SK-N-SH (cell line): Measurements from ENCODE around the gene CNGA3. TPM values are rescaled to one million over a fixed set of nuclear protein-coding genes. Genes with fewer than 3 reads are reported as not detected.

Source experiments
- CTCF ChIA-PET: fragments of 300-600, 350-600 bp; formaldehyde crosslinking; extraction: SDS; loops from one replicate; lab custom pipeline; 2021; lab: Yijun Ruan, JAX
- POLR2A ChIA-PET: fragments of 350-600 bp; sonication (Branson Sonifier 250); formaldehyde crosslinking; extraction: SDS; loops from one replicate; lab custom pipeline; 2020; ENCODE audit warnings: antibody characterized with exemption, inconsistent platforms; lab: Yijun Ruan, JAX
- DNase-seq: peaks from one replicate; pipeline ENCODE4 v3.0.0; 2012
- H2AFZ ChIP-seq: fragments of 200-600 bp; sonication (generic); 2 replicates; pipeline ENCODE4 v1.8.1; 2016; ENCODE audit warnings: antibody characterized with exemption, mild to moderate bottlenecking, low read depth
- H3F3A ChIP-seq: fragments of 200-600 bp; sonication (generic); replicated peaks from 2 replicates; pipeline ENCODE3; 2016; ENCODE audit warnings: antibody characterized with exemption, mild to moderate bottlenecking; ENCODE audit not compliant: insufficient read depth
- H3K27ac ChIP-seq, 2 experiments: fragments of 200-500 bp in 1 of 2; fragments of 200-600 bp in 1 of 2; sonication (Bioruptor generic) in 1 of 2; sonication (generic), shearing (Covaris generic) in 1 of 2; 2 replicates each; pipeline versions ENCODE4 v1.5.1 to v1.6.1; 2014 to 2016; ENCODE audit warnings: low read depth in 2 of 2, inconsistent platforms in 1 of 2, low read length in 1 of 2, mild to moderate bottlenecking in 1 of 2, mixed read lengths in 1 of 2
- H3K27me3 ChIP-seq: fragments of 200-600 bp; sonication (generic), shearing (Covaris generic); 2 replicates; pipeline ENCODE4 v1.6.1; 2016; ENCODE audit warnings: mixed run types; ENCODE audit not compliant: insufficient read depth
- H3K36me3 ChIP-seq, 2 experiments: fragments of 200-500 bp in 1 of 2; fragments of 200-600 bp in 1 of 2; sonication (Bioruptor generic) in 1 of 2; sonication (generic) in 1 of 2; replicated peaks in 1 of 2; 2 replicates each; pipeline versions ENCODE3 to v1.5.1; 2014 to 2016; ENCODE audit warnings: low read length in 1 of 2, mild to moderate bottlenecking in 1 of 2; ENCODE audit not compliant: insufficient read depth in 2 of 2, control insufficient read depth in 1 of 2
- H3K4me1 ChIP-seq, 2 experiments: fragments of 200-500 bp in 1 of 2; fragments of 200-600 bp in 1 of 2; sonication (Bioruptor generic) in 1 of 2; sonication (generic), shearing (Covaris generic) in 1 of 2; 2 replicates each; pipeline versions ENCODE4 v1.5.1 to v1.6.1; 2014 to 2016; ENCODE audit warnings: low read depth in 1 of 2, low read length in 1 of 2, mixed run types in 1 of 2; ENCODE audit not compliant: insufficient read depth in 2 of 2, control insufficient read depth in 1 of 2
- H3K4me2 ChIP-seq: fragments of 200-600 bp; sonication (generic), shearing (Covaris generic); 2 replicates; pipeline ENCODE4 v1.6.1; 2017; ENCODE audit warnings: mixed run types
- H3K4me3 ChIP-seq, 2 experiments: fragments of 200-500 bp in 1 of 2; fragments of 200-600 bp in 1 of 2; sonication (Bioruptor generic) in 1 of 2; sonication (generic), shearing (Covaris generic) in 1 of 2; 2 replicates each; pipeline versions ENCODE4 v1.5.1 to v1.8.1; 2014 to 2016; ENCODE audit warnings: low read depth in 2 of 2, inconsistent platforms in 1 of 2, low read length in 1 of 2, mild to moderate bottlenecking in 1 of 2, mixed read lengths in 1 of 2, moderate library complexity in 1 of 2
- H3K79me2 ChIP-seq: fragments of 200-600 bp; sonication (generic); 2 replicates; pipeline ENCODE4 v1.8.1; 2017; ENCODE audit warnings: mild to moderate bottlenecking; ENCODE audit not compliant: insufficient read depth
- H3K9ac ChIP-seq: fragments of 200-600 bp; sonication (generic); 2 replicates; pipeline ENCODE4 v1.6.1; 2017; ENCODE audit warnings: mixed run types
- H3K9me2 ChIP-seq: fragments of 200-600 bp; sonication (generic); 2 replicates; pipeline ENCODE4 v1.6.1; 2017; ENCODE audit warnings: mixed run types
- H3K9me3 ChIP-seq: fragments of 200-600 bp; sonication (generic); 2 replicates; pipeline ENCODE4 v1.6.1; 2017; ENCODE audit warnings: mixed run types, mild to moderate bottlenecking, moderate library complexity
- H4K20me1 ChIP-seq: fragments of 200-600 bp; sonication (generic); 2 replicates; pipeline ENCODE4 v1.6.1; 2017; ENCODE audit warnings: mild to moderate bottlenecking, mixed run types; ENCODE audit not compliant: insufficient read depth
- EP300 ChIP-seq, 2 experiments: IDR thresholded peaks; 2 replicates each; pipeline versions ENCODE4 v1.4.0 to v1.6.1; 2012; ENCODE audit warnings: borderline replicate concordance in 1 of 2, low read depth in 1 of 2, low read length in 1 of 2
- EZH2phosphoT487 ChIP-seq: fragments of 200-600 bp; sonication (generic); IDR thresholded peaks from 2 replicates; pipeline ENCODE4 v1.6.1; 2017; ENCODE audit warnings: low read depth, mixed run types, mild to moderate bottlenecking, antibody characterized with exemption, moderate library complexity, borderline replicate concordance
- FOSL2 ChIP-seq: IDR thresholded peaks from 2 replicates; pipeline ENCODE4 v1.4.0; 2012; ENCODE audit warnings: low read depth, mild to moderate bottlenecking, moderate library complexity, borderline replicate concordance
- GABPA ChIP-seq: IDR thresholded peaks from 2 replicates; pipeline ENCODE4 v1.4.0; 2012; ENCODE audit warnings: low read depth, mild to moderate bottlenecking
- MAX ChIP-seq: IDR thresholded peaks from 2 replicates; pipeline ENCODE4 v1.4.0; 2012; ENCODE audit warnings: low read depth
- NFIC ChIP-seq: IDR thresholded peaks from 2 replicates; pipeline ENCODE4 v1.4.0; 2012; ENCODE audit warnings: borderline replicate concordance
- POLR2AphosphoS5 ChIP-seq: IDR thresholded peaks from 2 replicates; pipeline ENCODE4 v1.6.1; 2012; ENCODE audit warnings: low read depth, low read length
- TAF1 ChIP-seq: IDR thresholded peaks from 2 replicates; pipeline ENCODE4 v1.6.1; 2012; ENCODE audit warnings: low read depth, mild to moderate bottlenecking, low read length, moderate library complexity, borderline replicate concordance
- USF2 ChIP-seq: fragments of 150-350 bp; IDR thresholded peaks from 2 replicates; pipeline ENCODE4 v1.6.1; 2017; ENCODE audit warnings: antibody characterized with exemption, low read length, low read depth, borderline replicate concordance
- YY1 ChIP-seq: IDR thresholded peaks from 2 replicates; pipeline ENCODE4 v1.4.0; 2012; ENCODE audit warnings: low read depth, mild to moderate bottlenecking
- WGBS: methylation state at CpG from one replicate; pipeline ENCODE4 v1.1.6; 2017; ENCODE audit warnings: low lambda C conversion rate; 5-methylcytosine and 5-hydroxymethylcytosine counted together
- polyA plus RNA-seq, 3 experiments: library from polyadenylated mRNA; depleted of rRNA; stranded (reverse); fragments of >200 nt; gene quantifications; 2 replicates each; pipeline ENCODE4 v1.2.3, GENCODE V29; 2012
- TF ChIP-seq, protein P1 (sequence below): IDR thresholded peaks from 2 replicates; pipeline ENCODE4 v1.4.0; 2012; ENCODE audit warnings: low read depth, borderline replicate concordance
- TF ChIP-seq, protein P2 (sequence below): IDR thresholded peaks from 2 replicates; pipeline ENCODE4 v1.4.0; 2012; ENCODE audit warnings: low read depth, borderline replicate concordance

Gene CNGA3
- polyA plus RNA-seq, 1 of the 3 experiments (the other 2 are of a cell fraction) = not detected

DNA sequence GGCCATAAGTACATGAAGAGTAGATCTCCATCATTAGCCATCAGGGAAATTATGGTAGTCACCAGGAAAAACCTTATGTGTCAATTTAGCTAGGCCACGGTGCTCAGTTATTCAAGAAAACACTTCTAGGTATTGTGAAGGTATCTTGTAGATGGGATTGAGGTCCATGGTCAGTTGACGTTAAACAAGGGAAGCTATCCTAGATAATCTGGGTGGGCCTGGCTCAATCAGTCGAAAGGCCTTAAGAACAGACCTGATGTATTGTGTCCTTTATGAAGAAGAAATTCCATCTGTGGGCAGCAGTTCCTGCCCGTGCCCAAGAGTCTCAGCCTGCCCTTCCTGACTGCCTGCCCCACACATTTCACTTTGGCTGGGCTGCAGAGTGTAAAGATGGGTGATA is 16.7 kb upstream of the CNGA3 start:
- POLR2A ChIA-PET = no interaction called here
- H3F3A ChIP-seq = peaks cover 10% of the 10 kb centered on the region

DNA sequence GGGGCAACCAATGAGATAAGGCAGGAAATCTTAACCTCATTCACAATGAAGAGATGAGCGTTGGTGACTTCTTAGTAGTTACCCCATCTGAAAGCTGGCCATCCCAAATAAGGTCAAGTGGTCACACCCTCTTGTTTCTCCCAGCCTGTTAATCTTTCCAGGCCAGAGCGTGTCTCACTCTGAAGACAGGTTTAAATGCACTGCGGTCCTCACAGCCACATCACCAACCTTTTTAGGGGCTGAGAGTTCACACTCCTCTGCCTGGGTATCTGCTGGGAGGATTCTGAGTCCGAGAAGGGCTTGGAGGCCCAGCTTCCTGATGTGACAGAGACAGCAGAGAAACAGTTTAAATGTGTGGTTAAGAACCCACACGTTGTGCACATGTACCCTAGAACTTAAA is 13.3 kb upstream of the CNGA3 start:
- 92% methylated on average over 5 of the region's 5 CpGs for WGBS

More for the DNA sequence above, 16.7 kb upstream of the CNGA3 start:
- TF ChIP-seq USF2 = no peak
- no peak for TF ChIP-seq GABPA
- TF ChIP-seq EZH2phosphoT487 = no peak
- no peak overlapping the region for H2AFZ ChIP-seq
- H3K4me3 ChIP-seq = no peak overlapping the region
- H3K79me2 ChIP-seq = no peaks in the 10 kb centered on the region
- no peaks in the 10 kb centered on the region for H3K27me3 ChIP-seq
- WGBS = 69% methylated on average over 4 of the region's 4 CpGs
- H3K27ac ChIP-seq = no peak overlapping the region
- CTCF ChIA-PET = interaction anchor here (0.9 kb wide), 1 partner anchor 632 kb away, joined by 3 read pairs; no protein-coding TSS in a partner anchor
- H3K9me3 ChIP-seq = no peaks in the 10 kb centered on the region
- H3K4me1 ChIP-seq = peaks cover 7 to 8% of the 10 kb centered on the region in 2 experiments; a peak in 3 of 4 replicates
- no peak overlapping the region for H3K9ac ChIP-seq
- no peak for DNase-seq
- H3K4me2 ChIP-seq = no peak overlapping the region
- peaks cover 0 to 6% of the 10 kb centered on the region in 2 experiments for H3K36me3 ChIP-seq
- no peaks in the 10 kb centered on the region for H3K9me2 ChIP-seq
- no peaks in the 10 kb centered on the region for H4K20me1 ChIP-seq

More for the DNA sequence above, 13.3 kb upstream of the CNGA3 start:
- Histone ChIP-seq H3K79me2 (no peaks in the 10 kb centered on the region), H3K9me3 (0 out of 2 replicates have a peak, but pooled peaks cover 1% of the 10 kb centered on the region), H3K27me3 (no peaks in the 10 kb centered on the region), H3K9ac (no peak overlapping the region), H3K27ac (peak overlapping the region in 1 of 2 experiments; percentile 92; a peak in 1 of 4 replicates)
- POLR2A ChIA-PET = no interaction called here
- TF ChIP-seq NFIC (no peak), FOSL2 (no peak), EP300 (IDR thresholded peaks at IDR 0.05; ENCODE audit: borderline replicate concordance in 1 of 2, low read depth in 1 of 2, low read length in 1 of 2) (no peak), YY1 (no peak), POLR2AphosphoS5 (no peak), MAX (no peak), TAF1 (no peak)
- TF ChIP-seq, protein P1, sequence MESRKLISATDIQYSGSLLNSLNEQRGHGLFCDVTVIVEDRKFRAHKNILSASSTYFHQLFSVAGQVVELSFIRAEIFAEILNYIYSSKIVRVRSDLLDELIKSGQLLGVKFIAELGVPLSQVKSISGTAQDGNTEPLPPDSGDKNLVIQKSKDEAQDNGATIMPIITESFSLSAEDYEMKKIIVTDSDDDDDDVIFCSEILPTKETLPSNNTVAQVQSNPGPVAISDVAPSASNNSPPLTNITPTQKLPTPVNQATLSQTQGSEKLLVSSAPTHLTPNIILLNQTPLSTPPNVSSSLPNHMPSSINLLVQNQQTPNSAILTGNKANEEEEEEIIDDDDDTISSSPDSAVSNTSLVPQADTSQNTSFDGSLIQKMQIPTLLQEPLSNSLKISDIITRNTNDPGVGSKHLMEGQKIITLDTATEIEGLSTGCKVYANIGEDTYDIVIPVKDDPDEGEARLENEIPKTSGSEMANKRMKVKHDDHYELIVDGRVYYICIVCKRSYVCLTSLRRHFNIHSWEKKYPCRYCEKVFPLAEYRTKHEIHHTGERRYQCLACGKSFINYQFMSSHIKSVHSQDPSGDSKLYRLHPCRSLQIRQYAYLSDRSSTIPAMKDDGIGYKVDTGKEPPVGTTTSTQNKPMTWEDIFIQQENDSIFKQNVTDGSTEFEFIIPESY = no peak
- TF ChIP-seq, protein P2, sequence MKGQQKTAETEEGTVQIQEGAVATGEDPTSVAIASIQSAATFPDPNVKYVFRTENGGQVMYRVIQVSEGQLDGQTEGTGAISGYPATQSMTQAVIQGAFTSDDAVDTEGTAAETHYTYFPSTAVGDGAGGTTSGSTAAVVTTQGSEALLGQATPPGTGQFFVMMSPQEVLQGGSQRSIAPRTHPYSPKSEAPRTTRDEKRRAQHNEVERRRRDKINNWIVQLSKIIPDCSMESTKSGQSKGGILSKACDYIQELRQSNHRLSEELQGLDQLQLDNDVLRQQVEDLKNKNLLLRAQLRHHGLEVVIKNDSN = no peak
- TF ChIP-seq, all 33 proteins: peak for 0
- no peaks in the 10 kb centered on the region for H3K9me2 ChIP-seq
- H3K4me3 ChIP-seq = no peak overlapping the region
- H4K20me1 ChIP-seq = no peaks in the 10 kb centered on the region
- no peak for DNase-seq
- peaks cover 7 to 15% of the 10 kb centered on the region in 2 experiments for H3K4me1 ChIP-seq
- CTCF ChIA-PET = interaction anchor here (0.7 to 1.0 kb wide), 3 partner anchors 18 to 669 kb away, joined by 3 read pairs; partner anchors contain the start of gene ACTR1B
- no peak overlapping the region for H2AFZ ChIP-seq
- H3K36me3 ChIP-seq = no peaks in the 10 kb centered on the region
- no peak overlapping the region for H3K4me2 ChIP-seq
- peaks cover 15% of the 10 kb centered on the region for H3F3A ChIP-seq
